Measurements from ENCODE around the gene NEDD4L. TPM values are rescaled to one million over a fixed set of nuclear protein-coding genes. Genes with fewer than 3 reads are reported as not detected.

NEDD4L gene
- total RNA-seq, 4 donors from 2014 or later: 16.2 to 63.0 (median 30.4) TPM

DNA sequence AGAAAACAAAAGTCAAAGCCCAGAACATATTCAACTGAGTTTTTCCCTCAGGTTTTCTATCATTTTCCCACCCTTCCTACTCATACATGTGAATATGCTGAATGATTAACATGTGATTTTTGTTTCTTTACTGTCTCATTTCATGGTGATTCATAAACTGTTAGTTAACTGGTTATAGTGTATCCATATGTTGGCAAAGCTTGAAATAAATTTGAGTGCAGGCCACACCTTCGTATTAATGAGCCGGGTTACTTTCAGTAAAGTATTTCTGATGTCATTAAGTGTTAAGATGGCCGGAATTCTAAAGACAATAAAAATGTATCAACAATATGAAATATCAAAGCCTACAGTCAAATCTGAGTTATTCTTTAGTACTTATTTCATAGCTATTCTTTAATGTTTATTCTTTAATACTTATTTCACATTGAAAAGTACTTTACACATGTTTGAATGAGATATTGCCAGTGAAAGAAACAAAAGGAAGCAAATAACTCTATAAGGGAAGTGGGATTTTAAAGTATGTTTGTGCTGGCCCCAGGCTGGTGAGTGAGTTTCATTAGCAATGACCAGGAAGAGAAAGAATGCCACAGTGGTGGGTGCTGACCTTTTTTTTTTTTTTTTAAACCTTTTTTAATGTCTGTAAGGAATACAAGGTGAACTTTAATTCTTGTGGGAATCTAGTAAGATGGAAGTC is 178.6 kb downstream of the NEDD4L start:
- no peak for DNase-seq (ENCODE audit: low spot score)
- TF ChIP-seq, protein P1, sequence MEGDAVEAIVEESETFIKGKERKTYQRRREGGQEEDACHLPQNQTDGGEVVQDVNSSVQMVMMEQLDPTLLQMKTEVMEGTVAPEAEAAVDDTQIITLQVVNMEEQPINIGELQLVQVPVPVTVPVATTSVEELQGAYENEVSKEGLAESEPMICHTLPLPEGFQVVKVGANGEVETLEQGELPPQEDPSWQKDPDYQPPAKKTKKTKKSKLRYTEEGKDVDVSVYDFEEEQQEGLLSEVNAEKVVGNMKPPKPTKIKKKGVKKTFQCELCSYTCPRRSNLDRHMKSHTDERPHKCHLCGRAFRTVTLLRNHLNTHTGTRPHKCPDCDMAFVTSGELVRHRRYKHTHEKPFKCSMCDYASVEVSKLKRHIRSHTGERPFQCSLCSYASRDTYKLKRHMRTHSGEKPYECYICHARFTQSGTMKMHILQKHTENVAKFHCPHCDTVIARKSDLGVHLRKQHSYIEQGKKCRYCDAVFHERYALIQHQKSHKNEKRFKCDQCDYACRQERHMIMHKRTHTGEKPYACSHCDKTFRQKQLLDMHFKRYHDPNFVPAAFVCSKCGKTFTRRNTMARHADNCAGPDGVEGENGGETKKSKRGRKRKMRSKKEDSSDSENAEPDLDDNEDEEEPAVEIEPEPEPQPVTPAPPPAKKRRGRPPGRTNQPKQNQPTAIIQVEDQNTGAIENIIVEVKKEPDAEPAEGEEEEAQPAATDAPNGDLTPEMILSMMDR (IDR thresholded peaks at IDR 0.05): no peak
- ATAC-seq (ENCODE audit: low FRiP score): no peak

DNA sequence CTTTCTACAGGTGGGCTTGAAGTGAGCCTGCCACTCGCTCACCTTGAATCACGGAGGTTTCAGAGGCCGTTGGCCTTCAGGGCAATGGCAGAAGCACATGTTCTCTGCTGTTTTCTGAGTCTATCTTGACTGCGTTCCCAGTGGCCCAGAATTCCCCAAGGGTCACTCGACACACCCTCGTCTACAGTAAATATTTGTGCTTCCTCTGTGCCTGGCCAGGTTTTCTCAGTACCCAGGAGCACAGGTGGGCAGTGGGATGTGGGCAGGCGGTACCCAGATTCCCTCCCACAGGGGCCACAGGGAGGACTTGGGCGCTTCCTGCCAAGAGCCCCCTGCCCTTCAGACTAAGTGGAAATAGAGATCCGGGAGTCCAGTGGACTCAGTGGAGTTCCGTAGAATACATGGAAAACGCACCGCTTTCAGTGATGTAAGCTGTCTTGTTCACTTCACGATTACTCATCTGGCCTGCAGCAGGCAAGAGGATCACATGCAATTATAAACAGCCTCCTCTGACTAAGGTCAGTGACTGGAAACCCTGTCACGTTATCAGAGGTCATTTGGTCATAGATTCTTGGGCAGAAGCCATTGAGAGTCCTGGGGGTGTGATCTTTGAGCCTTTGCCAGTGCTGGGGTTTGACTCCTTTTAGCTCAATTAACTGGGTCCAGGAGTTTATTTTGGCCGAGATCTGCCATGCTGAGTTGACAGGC is 179.8 kb downstream of the NEDD4L start:
- ATAC-seq (ENCODE audit: low FRiP score) (peak; percentile 77), DNase-seq (ENCODE audit: low spot score) (no peak)
- TF ChIP-seq, protein P1 (IDR thresholded peaks at IDR 0.05): no peak

DNA sequence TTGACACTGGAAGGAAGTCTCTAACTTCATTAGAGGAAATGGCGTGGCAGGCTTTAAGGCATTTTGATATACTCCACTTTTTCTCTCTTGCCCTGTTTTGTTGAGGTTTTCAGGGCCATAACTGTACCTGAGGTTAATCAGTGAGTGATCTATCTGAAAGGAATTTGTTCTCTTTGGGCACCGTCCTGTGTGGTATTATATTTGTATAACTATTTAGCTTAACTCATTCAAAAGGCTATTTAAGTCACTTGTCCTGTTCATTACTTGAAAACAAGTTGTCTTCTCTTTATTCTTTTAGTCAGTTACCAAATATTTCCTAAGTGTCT is 180.4 kb downstream of the NEDD4L start:
- DNase-seq (ENCODE audit: low spot score) (no peak), ATAC-seq (ENCODE audit: low FRiP score) (no peak)
- TF ChIP-seq, protein P1 (IDR thresholded peaks at IDR 0.05): no peak

DNA sequence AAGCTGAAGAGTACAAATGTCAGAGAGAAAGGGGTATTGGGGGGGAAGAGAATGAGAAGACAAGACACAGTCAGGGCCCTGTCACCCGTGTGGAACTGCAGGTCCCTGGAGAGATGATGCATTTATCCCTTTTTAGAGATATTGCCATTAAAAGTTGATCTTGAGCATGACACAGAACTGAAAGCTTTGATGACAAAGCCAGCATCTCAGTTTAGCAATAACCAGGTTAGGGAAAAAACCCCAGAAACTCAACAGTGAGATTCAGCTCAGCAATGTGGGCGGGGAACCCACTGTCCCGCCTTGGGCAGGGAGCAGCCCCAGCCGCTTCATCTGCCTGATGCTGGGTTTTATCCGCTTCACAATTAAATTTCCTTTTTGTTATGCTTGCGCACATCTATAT is 181.1 kb downstream of the NEDD4L start:
- TF ChIP-seq, protein P1 (IDR thresholded peaks at IDR 0.05): no peak
- no peak for ATAC-seq (ENCODE audit: low FRiP score)
- DNase-seq (ENCODE audit: low spot score): no peak

DNA sequence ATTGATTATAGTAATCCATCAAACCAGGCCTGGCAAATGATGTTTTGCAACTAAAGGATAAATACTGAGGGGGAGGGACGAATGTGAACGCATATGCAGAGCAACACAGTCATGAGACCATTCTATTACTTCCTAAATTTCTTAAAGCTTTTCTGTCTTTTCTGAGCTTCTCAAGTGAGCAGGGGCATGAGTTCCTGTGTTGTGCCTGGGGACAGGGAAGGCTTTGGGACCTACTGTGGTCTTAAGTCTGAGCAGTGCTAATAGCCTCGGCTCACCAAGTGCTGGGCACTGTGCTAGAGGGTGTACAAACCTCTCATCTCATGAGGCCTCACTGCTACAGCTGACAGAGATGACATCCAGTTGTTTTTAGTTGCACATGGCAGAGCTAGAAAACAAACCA is 182.4 kb downstream of the NEDD4L start:
- DNase-seq (ENCODE audit: low spot score): no peak
- no peak for ATAC-seq (ENCODE audit: low FRiP score)
- TF ChIP-seq, protein P1 (IDR thresholded peaks at IDR 0.05): no peak

DNA sequence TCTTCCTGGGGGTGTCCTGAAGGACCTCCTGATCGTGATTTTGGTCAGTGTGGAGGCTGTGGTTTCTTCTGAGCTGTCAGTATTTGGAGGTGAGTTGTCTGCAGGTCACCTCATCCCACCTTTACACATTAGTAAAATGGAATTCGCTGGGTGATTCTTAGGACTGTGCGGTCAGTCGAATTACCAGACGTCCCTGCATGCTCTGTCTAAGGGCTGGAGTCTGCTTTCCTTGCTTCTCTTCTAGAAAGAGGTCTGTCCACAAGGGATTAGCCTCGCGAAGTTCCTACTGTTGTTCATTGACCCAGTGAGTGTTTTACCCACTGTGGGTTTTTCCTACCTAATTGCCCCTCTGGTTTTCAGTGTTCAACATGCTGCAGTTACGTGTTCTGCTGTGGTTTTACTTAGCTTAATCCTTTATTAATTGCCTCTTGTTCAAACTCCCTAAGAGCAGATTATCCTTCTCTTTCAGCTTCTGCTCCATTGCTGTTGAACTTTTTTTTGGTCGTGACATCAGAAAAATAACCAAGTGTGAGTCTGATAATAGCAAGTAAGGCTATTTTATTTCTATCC is 183.4 kb downstream of the NEDD4L start:
- TF ChIP-seq, protein P1 (IDR thresholded peaks at IDR 0.05): no peak
- ATAC-seq (ENCODE audit: low FRiP score) (no peak), DNase-seq (ENCODE audit: low spot score) (no peak)
